HG02943 (cell line): Measurements from ENCODE around the gene MED15.
"Not testable (repeated sequence)": the region's sequence is repeated elsewhere in the genome, so short reads cannot be mapped to it uniquely, and the experiment has no call there.

Experiments used
- ATAC-seq: cut with Tn5 transposase; IDR thresholded peaks from one replicate; pipeline ENCODE4 v1.9.1; 2021; ENCODE audit warnings: mild to moderate bottlenecking, low read depth, moderate library complexity; ENCODE audit not compliant: unreplicated experiment

MED15 gene

DNA sequence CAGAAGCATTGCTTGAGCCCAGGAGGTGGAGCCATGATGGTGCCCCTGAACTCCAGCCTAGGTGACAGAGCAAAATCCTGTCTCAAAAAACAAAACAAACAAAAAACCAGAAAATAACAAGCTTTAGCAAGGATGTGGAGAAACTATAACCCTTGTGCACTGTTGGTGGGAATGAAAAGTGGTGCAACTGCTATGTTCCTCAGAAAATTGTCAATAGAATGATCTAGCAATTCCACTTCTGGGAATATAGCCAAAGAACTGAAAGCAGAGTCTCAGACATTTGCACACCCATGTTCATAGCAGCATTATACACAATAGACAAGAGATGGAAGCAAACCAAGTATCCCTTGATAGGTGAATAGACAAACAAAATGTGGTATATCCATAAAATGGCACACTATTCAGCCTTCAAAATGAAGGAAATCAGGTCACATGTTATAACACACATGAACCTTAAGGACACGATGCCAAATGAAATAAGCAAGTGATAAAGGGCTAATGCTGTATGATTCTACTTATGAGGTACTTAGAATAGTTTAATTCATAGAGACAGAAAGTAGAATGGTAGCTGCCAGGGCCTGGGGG lies 27.7 kb upstream of the MED15 start:
- no peak for ATAC-seq

DNA sequence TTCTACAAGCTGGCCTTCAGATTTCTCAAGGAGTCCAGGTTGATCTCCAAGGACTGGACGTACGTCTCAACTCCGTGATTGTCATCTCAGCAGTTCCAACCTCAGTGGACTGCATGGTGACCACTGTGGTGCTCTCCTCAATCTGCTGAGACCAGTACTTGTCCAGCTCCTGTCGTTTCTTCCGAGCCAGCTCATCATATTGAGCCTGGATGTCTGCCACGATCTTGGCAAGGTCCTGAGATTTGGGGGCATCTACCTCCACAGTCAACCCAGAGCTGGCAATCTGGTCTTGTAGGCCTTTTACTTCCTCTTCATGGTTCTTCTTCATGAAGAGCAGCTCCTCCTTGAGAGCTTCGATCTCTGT lies 24.3 kb upstream of the MED15 start:
- ATAC-seq: not testable (repeated sequence)

DNA sequence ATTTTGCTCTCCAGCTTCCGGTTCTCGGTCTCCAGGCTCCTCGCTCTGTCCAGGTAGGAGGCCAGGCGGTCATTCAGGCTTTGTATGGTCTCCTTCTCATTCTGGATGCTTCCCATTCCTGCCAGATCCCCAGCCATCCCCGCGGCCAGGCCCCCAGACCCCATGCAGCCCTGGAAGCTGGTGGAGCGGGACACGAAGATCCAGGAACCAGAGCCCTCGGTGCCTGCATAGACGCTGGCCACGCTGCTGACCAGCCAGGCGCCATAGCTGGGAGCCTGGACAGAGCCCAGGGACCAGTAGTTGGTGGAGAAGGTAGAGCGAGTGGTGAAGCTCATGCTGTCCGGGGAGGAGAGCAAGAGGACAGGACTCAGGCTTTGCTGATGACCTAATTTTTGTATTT lies 23.6 kb upstream of the MED15 start:
- no peak for ATAC-seq

DNA sequence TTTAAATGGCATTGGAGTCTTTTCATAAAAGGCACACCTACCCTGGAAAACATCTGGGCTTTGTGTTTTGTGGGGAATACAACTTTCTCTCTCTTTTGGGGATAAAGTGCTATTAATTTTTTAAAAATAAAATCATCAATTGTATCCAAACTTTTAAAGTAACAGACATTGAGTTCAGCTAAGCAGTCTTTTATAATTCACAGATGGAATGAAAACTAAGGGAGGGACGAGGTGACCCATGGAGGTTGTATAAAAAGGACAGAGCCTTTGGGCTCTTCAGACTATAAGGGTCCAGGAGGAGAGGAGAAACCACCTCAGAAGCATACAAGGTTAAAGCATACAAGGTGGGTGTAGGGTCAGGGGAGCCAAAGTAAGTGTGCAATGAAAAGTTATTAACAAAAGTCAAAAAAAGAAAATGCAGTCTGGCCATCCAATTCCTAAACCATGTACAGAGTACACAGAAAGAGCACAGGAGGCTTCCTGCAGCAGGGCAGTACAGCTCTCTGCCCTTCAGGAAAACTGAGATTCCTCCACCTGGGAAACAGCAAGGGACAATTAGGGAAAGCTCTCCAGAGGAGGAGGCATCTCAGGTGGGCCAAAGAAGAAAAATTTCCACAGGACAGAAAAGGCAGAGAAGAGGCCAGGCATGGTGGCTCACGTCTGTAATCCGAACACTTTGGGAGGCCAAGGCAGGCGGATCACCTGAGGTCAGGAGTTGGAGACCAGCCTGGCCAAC lies 22.3 kb upstream of the MED15 start:
- no peak for ATAC-seq

DNA sequence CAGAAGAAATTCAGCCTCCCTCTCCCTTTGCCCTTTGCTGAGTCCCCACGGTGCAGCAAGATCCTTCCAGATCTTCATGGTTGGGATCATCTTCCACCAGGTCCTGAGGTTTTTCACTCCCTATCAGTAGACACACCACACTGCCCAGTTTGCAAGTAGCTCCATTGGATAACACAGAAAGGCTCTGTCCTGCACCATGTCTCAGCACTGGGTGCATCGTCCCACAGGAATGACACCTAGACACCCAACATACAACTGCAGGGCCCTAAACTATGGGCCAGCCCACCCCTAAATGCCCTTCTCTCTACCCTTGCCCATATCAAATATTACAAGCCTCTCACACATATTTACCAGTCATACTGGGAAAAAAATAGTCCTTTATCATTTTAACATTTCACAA lies 21.2 kb upstream of the MED15 start:
- ATAC-seq: no peak

DNA sequence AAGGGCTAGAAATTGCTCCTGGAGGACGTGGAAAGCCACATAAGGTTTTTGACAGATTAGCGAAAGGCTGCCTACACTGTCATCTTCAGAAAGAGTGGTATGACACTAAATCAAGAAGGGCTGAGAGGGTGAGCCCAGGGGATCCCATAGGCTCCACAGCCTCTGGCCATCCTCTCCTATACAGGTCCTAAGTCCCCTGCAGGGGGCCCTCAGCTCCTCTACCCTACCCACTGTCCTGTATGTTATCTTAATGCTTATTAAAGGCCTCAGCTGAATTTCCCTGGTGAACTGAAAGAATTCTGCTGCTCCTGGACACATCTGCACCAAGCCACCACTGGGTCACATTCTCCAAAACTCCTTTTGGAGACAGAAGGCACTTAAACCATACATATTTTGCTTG lies 19.7 kb upstream of the MED15 start:
- no peak for ATAC-seq

DNA sequence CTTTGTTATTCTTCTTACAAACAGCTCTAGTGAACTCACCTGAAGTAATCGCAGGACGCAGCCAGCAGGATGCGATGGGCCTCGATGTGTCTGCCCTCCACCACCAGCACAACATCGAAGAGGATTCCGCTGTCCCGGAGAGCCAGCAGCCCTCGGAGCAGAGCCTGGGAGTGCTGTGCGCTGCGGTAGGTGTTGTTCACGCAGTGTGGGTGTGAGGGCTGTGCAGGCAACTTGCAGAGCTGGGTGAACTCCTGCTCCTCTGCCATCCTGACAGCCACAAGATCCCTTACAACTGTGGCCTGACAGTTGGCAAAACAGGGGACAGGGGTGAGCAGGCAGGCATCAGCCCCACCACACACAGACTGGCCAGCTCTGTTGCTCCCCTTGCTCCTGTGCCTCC lies 18.5 kb upstream of the MED15 start:
- ATAC-seq: no peak

DNA sequence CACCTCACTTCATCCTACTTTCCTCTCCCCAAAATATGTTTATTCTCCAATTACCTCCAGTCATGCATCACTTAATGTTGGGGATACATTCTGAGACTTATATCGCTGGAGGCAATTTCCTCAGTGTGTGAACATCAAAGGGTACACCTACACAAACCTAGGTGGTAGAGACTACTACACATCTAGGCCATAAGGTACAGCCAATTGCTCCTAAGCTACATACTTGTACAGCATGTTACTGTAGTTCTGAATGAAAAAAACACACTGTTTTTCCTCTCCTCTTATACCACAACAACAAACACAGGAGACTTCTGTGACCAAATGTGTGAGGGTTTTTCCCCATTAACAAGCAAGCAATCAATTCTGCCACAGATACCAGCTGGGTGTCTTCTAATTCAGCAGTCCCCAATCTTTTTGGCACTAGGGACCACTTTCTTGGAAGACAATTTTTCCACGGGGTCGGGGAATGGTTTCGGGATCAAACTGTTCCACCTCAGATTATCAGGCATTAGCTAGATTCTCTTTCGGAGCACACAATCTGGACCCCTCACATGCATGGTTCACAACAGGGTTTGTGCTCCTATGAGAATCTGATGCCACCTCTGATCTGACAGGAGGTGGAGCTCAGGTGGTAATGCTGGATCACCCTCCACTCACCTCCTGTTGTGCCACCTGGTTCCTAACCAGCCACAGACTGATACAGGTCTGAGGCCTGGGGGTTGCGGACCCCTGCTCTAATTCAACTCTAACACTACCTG lies 17.0 kb upstream of the MED15 start:
- ATAC-seq: no peak

DNA sequence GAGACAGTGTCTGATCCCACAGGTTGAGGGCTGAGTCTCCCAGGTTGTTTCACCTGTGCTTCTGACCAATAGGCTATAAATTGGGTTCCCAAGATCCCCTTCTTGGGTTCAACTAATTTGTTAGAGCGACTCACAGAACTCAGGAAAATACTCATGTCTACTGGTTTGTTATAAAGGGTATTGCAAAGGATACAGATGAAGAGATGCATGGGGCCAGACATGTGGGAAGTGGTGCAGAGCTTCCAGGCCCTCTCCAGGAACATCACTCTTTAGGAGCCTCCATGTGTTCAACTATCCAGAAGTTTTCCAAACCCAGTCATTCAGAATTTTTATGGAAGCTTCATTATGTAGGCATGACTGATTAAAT lies 16.5 kb upstream of the MED15 start:
- no peak for ATAC-seq

DNA sequence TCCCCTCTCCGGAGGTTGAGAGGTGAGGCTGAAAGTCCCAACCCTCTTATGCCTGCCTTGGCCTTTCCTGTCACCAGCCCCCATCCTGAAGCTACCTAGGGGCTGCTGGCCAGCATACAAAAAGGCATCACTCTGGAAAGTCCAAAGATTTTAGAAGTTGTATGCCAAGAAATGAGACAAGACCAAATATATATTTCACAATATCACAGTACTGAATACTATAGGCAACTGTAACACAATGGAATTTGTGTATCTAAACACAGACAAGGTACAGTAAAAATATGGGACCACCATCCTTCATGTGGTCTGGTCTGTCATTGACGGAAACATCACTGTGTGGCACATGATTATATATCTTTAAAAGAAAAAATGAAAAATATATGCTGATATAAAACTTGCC lies 16.1 kb upstream of the MED15 start:
- no peak for ATAC-seq

DNA sequence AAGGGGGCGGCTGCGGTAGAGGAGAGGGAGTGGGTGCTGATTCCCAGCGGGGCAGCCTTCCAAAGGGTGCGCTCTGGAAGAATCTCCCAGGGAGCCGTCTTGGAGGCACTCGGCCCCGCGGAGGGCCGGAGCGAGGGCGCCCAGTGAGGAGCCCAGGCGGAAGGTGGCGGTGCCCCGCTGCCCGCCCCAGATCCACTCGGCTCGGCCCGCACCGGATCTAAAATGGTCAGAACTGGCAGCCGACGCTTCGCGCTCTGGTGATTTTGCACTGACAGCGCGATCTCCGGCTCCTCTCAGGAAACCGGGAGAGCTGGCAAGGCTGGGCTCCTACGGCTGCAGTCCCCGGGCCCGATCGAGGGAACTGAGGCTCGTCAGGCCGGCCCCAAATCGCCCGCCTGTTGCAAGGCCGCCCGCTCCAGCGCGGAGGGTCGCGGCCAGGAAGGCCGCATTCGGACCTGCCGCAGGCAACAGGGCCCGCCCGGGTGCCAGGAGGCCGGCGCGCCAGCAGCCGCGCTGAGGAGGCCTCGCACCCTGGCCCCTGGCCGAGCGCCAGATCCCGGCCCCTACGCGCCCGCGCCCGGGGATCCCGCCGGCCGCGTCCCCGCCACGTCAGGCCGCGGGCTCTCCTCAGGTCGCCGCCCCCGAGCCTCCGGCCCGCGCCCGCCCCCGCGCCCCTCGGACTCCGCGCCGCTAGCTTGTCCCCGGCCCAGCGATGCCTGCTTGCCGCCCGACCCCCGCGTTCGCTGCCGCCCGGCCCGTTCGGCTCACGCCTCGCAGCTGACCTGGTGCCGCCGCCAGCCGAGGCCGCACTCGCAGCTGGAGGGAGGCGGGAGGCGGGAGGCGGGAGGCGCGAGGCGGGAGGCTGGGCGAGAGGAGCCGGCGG lies 12.2 kb upstream of the MED15 start, which contains the start of gene KLHL22:
Gene KLHL22 (minus strand): TSS at position 818 of the 883 bp plus-strand sequence. CDS start 6,584 bp downstream, outside the sequence.
- ATAC-seq: peak; percentile 31

DNA sequence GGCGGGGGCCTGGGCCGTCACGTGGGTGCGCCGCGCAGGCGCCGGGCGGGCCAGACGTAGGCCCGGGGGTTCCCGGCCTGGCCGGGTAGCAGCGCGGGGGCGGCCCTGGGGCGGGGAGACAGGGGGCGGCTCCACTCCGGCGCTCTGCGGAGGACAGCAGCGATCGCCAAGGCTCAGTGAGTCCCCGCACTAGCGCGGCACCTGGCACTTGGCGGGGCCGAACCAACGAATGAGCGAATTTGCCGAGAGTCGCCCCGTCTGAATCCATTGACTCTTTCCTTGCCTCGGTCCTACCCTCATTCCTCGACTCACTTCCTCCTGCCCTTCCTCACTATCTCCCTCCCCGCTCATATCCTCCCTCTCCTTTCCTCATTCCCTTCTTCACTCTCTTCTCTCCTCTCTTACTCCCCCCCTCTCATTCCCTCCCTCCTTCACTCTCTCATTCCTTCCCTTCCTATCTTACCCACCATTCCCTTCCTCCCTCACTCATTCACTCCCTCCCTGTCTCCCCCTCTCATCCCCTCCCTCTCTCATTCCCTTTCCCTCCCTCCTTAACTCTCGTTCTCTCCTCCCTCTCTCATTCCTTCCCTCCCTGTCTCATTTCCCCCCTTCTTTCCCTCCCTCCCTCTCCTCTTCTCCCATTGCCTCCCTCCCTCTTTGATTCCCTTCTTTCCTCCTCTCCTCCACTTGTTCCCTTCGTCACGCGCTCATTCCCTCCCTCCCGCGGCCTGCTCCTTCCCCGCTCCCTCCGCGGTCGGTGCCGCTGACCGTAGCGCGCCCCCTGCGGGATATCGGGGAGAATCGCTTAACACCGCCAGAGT lies 11.3 kb upstream of the MED15 start:
- peak; percentile 82 for ATAC-seq

DNA sequence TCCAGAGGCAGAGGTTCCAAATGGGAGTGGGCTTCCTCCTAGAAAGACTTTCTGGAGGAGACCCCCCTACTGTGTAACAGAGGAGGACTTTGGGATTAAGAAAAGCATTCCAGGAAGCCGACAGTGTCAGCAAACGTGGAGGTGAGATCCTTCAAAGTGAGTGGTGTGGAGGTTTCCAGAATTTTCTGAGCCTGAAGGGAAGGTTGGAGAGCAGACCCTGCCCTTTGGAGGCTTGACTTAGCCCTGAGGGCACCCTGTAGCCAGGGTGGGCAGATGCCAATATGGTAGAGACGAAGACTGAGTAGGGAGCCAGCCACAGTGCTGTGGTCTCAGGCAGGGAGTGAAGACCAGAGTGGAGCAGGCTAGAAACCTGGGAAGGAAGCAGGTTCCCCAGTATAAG lies 10.0 kb upstream of the MED15 start:
- ATAC-seq: no peak

DNA sequence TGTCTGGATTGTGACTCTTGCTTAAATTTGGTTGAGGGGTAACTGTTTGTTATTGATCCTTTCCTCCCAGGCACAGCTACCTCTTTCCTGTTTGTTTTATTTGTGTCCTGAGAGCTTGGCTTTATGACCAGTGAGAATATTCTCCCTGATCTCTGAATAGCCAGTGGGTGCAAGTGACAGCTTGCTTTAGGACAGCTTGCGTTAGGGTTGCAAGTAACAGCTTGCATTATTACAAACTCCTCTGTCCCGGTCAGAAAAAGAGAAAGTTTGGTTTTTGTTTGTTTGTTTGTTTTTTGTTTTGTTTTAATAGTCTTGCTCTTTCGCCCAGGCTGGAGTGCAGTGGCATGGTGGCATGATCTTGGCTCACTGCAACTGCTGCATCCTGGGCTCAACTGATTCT lies 8.5 kb upstream of the MED15 start:
- ATAC-seq: no peak

DNA sequence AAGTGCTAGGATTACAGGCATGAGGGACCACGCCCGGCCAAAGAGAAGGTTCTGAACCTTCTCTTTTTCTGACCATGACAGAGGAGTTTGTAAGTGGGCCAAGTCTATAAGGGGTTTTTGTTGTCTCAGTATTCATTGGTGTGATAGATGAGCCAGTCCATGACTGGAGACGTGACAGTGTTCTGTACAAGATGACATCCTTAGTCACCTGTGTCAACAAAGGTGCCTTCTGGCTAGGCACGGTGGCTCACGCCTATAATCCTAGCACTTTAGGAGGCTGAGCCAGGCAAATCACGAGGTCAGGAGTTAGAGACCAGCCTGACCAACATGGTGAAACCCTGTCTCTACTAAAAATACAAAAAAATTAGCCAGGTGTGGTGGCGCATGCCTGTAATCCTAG lies 7.6 kb upstream of the MED15 start:
- no peak for ATAC-seq

DNA sequence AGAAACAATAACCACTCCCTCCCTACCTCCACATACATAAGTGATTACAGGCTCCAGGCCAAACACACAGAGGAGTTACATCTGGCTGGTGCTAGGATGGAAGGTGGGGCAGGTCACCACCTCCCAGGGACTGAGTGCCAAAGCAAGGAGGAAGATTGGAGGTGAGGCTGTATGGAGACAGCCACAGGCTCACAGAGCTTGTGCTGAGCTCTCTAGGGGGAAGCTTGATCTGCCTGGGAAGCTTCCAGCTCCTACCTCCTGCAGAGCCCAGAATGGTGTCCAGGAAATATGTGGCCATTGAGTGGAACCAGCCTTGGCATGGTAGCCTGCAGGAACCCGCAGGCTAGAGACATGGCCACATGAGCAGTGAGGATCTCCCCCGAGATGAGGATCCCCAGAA lies 3.6 kb upstream of the MED15 start:
- ATAC-seq: no peak

DNA sequence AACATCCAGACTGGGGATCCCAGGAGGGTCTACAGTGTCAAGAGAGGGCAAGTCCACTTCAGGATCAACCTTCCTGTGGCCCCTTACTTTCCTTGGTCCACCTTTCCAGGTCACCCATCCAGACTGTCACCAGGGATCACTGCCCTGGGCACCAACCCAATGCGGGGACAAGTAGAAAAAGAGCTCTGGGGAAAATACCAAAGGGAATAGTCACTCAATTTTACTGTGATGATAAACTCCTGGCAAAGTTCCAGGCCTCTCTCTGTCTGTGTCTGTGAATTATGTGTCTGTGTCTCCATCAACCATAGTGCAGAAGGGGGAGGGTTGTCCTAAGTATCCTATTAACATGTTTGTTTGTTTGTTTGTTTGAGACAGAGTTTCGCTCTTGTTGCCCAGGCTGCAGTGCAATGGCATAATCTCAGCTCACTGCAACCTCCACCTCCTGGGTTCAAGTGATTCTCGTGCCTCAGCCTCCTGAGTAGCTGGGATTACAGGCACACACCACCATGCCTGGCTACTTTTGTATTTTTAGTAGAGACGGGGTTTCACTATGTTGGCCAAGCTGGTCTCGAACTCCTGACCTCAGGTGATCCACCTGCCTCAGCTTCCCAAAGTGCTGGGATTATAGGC lies 3.0 kb upstream of the MED15 start:
- not testable (repeated sequence) for ATAC-seq

DNA sequence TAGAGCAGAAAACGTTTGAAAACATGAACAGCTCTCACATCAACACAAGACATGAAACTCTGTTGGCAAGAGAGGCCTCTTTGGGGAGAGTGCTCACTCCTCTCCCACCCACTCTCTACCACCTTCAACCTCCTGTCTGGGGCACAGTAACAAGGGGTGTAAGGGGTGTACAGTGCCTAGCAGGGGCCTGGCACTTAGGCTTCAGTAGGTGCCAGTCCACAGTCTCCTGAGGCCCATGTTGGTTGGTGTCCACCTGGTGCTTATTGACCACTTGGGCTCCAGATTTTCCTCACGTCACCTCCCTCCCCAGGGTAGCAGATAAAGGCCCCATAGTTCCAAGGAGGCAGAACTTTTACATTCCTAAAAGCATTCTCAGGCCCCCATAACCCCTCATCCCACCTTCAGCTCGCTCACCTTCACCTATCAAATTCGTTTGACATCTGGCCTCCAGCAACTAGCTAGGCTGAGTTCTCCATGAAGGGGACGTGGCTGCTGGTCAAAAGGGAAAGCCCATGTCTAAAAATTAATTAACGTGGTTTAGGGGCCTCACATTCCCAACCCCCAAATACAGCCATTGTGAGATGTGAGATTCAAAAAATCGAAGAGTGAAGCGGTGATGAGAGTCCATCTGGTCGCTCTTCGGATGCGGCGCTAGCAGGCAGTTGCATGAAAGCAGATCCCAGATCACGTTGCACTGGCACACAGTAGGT lies 712 bp upstream of the MED15 start:
- no peak for ATAC-seq
